Endodermal cell (in vitro differentiated cells): ENCODE data around the gene SRSF1. TPM values are rescaled to one million over a fixed set of nuclear protein-coding genes. Genes with fewer than 3 reads are reported as not detected.

Experiments used
- DNase-seq: peaks from one replicate; pipeline ENCODE4 v3.0.0-alpha.2; 2017
- H3K27ac ChIP-seq: 2 replicates; pipeline ENCODE4 v1.5.1; 2013; ENCODE audit warnings: mild to moderate bottlenecking, low read depth, low read length, moderate library complexity
- H3K27me3 ChIP-seq: 2 replicates; pipeline ENCODE4 v1.6.1; 2013; ENCODE audit warnings: mild to moderate bottlenecking, low read length, moderate library complexity; ENCODE audit not compliant: insufficient read depth, control insufficient read depth, poor library complexity, severe bottlenecking
- H3K36me3 ChIP-seq: 2 replicates; pipeline ENCODE4 v1.7.0; 2013; ENCODE audit warnings: mild to moderate bottlenecking, low read length, moderate library complexity; ENCODE audit not compliant: control insufficient read depth, insufficient read depth
- H3K4me1 ChIP-seq: one replicate; pipeline ENCODE4 v1.7.0; 2013; ENCODE audit warnings: low read length; ENCODE audit not compliant: control insufficient read depth, insufficient read depth
- H3K4me3 ChIP-seq: 2 replicates; pipeline ENCODE4 v1.5.1; 2013; ENCODE audit warnings: mild to moderate bottlenecking, low read length, moderate library complexity
- H3K9ac ChIP-seq: 2 replicates; pipeline ENCODE4 v1.6.1; 2013; ENCODE audit warnings: mild to moderate bottlenecking, low read length, moderate library complexity; ENCODE audit not compliant: poor library complexity, severe bottlenecking; ENCODE audit errors: extremely low read depth
- H3K9me3 ChIP-seq: 2 replicates; pipeline ENCODE4 v1.6.1; 2013; ENCODE audit warnings: mild to moderate bottlenecking, low read length, moderate library complexity; ENCODE audit not compliant: control insufficient read depth
- H3K27ac Mint-ChIP-seq: 2 replicates; pipeline ENCODE4 v1.8.0; 2020; ENCODE audit warnings: mixed read lengths
- H3K27me3 Mint-ChIP-seq: 2 replicates; pipeline ENCODE4 v1.8.0; 2021; ENCODE audit warnings: mild to moderate bottlenecking, mixed read lengths; ENCODE audit not compliant: insufficient read depth
- H3K36me3 Mint-ChIP-seq: 2 replicates; pipeline ENCODE4 v1.8.0; 2020; ENCODE audit warnings: low read depth, mixed read lengths
- H3K4me1 Mint-ChIP-seq: 2 replicates; pipeline ENCODE4 v1.8.0; 2020; ENCODE audit warnings: mixed read lengths
- H3K4me3 Mint-ChIP-seq: 2 replicates; pipeline ENCODE4 v1.8.0; 2020; ENCODE audit warnings: mild to moderate bottlenecking, moderate library complexity, mixed read lengths
- H3K9me3 Mint-ChIP-seq: 2 replicates; pipeline ENCODE4 v1.8.0; 2020; ENCODE audit warnings: mild to moderate bottlenecking, mixed read lengths
- CTCF ChIP-seq: fragments of 200-600 bp; sonication (generic); conservative IDR thresholded peaks from 2 replicates; pipeline ENCODE4 v1.5.0; 2021; ENCODE audit warnings: antibody characterized with exemption, mild to moderate bottlenecking
- WGBS, 2 experiments: methylation state at CpG; one replicate each; pipeline versions ENCODE4 v1.1.5 to v1.1.7; 2013; ENCODE audit warnings: missing lambda C conversion rate in 2 of 2, mixed read lengths in 1 of 2; ENCODE audit not compliant: insufficient coverage in 1 of 2, insufficient read length in 1 of 2; 5-methylcytosine and 5-hydroxymethylcytosine counted together
- total RNA-seq, 2 donors: library from RNA; stranded (reverse); fragmentation: NEBNext Ultra II Directional in 1 of 2; extraction: Animal tissue kit (Norgen Biotek cat#: 25700) in 1 of 2; gene quantifications; 2 replicates in 1 of 2; 3 replicates in 1 of 2; pipeline ENCODE4 v1.2.1, GENCODE V29; 2021

SRSF1 gene
- total RNA-seq, 2 donors from 2014 or later, result 339 to 361 TPM

- no peak overlapping the region for H3K27ac ChIP-seq
- H3K4me3 Mint-ChIP-seq, result no peak overlapping the region
- no peaks in the 10 kb centered on the region for H3K36me3 Mint-ChIP-seq
- H3K27me3 Mint-ChIP-seq, result peaks cover 10% of the 10 kb centered on the region
- H3K9me3 Mint-ChIP-seq, result no peaks in the 10 kb centered on the region
- 89 to 90% methylated on average over 2 to 6 of the region's 6 CpGs for WGBS, 2 experiments
- DNase-seq, result no peak
- H3K27me3 ChIP-seq, result no peaks in the 10 kb centered on the region
- TF ChIP-seq CTCF, result no peak
- H3K36me3 ChIP-seq, result no peaks in the 10 kb centered on the region
- H3K9ac ChIP-seq, result no peak overlapping the region
- peaks cover 6% of the 10 kb centered on the region for H3K4me1 Mint-ChIP-seq
- no peaks in the 10 kb centered on the region for H3K4me1 ChIP-seq
- no peaks in the 10 kb centered on the region for H3K9me3 ChIP-seq
- no peak overlapping the region for H3K27ac Mint-ChIP-seq
- no peak overlapping the region for H3K4me3 ChIP-seq
Measured at GRCh38 chr17:58054641-58055040, 47.6 kb upstream of the SRSF1 start.

GRCh38 chr17:58052945-58053715 lies 46.1 kb upstream of the SRSF1 start:
- no peak overlapping the region for H3K27ac Mint-ChIP-seq
- H3K4me3 Mint-ChIP-seq, result no peak overlapping the region
- no peaks in the 10 kb centered on the region for H3K27me3 ChIP-seq
- DNase-seq, result no peak
- H3K27me3 Mint-ChIP-seq, result peaks cover 10% of the 10 kb centered on the region
- peaks cover 2% of the 10 kb centered on the region for H3K4me1 Mint-ChIP-seq
- H3K36me3 Mint-ChIP-seq, result no peaks in the 10 kb centered on the region
- 87 to 89% methylated on average over 6 to 8 of the region's 8 CpGs for WGBS, 2 experiments
- no peaks in the 10 kb centered on the region for H3K4me1 ChIP-seq
- H3K27ac ChIP-seq, result no peak overlapping the region
- no peak overlapping the region for H3K4me3 ChIP-seq
- no peaks in the 10 kb centered on the region for H3K9me3 Mint-ChIP-seq
- no peak overlapping the region for H3K9ac ChIP-seq
- H3K36me3 ChIP-seq, result no peaks in the 10 kb centered on the region
- TF ChIP-seq CTCF, result no peak
- no peaks in the 10 kb centered on the region for H3K9me3 ChIP-seq

GRCh38 chr17:58052407-58052806 lies 45.4 kb upstream of the SRSF1 start:
- no peaks in the 10 kb centered on the region for H3K9me3 ChIP-seq
- Mint-ChIP-seq H3K27me3 (peaks cover 5% of the 10 kb centered on the region), H3K36me3 (no peaks in the 10 kb centered on the region), H3K27ac (no peak overlapping the region), H3K9me3 (no peaks in the 10 kb centered on the region), H3K4me3 (no peak overlapping the region), H3K4me1 (peaks cover 9% of the 10 kb centered on the region)
- no peaks in the 10 kb centered on the region for H3K4me1 ChIP-seq
- no peaks in the 10 kb centered on the region for H3K27me3 ChIP-seq
- 100% methylated on average over 1 of the region's 1 CpG for WGBS, 2 experiments
- no peak overlapping the region for H3K9ac ChIP-seq
- H3K36me3 ChIP-seq, result no peaks in the 10 kb centered on the region
- no peak for TF ChIP-seq CTCF
- no peak overlapping the region for H3K4me3 ChIP-seq
- no peak overlapping the region for H3K27ac ChIP-seq
- no peak for DNase-seq
